ENCODE results near the gene MDFI.

DNA sequence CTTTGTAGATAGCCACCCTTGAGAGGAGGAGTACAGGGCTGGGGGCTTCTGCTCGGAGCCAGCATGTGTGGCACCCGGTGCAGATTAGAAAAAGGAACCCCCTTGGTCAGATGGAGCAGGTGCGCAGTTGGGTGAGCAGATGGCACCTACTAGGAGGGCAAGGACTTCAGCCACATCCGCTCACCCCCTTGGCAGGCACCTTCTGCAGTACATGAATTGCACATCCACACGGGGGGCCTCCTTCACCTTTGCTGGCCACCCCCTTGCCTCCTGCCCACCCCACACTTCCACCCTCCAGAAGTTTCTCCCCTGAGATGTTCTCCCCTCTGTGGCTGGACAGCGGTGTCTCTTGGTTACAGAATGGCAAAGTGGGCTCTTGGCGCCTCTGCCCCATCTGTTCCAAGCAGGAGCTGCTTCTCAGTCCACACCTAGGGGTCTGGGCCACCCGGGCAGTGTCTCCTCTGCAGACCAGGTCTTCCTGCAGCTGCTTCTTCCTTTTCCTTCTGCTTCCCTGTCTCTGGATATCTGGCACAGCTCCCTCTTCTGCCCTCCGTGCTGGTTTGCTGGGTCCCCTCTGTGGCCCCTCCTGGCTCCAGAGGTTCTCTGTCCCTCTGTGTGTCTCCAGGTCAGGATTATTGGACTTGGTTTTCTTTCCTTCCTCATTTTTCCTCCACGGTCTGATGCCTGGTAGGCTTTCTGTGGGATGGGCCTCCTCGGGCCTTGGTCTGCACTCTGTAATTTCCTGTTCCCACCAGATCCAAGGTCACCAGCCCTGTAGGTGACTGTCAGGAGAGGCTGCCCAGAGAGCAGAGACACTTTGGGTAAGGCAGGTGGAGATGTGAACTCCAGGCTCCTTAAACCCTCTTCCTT is 4.1 kb downstream of the MDFI start:
- TF ChIP-seq POLR2A (IDR thresholded peaks at IDR 0.05) = no peak
- TF ChIP-seq, protein P1, sequence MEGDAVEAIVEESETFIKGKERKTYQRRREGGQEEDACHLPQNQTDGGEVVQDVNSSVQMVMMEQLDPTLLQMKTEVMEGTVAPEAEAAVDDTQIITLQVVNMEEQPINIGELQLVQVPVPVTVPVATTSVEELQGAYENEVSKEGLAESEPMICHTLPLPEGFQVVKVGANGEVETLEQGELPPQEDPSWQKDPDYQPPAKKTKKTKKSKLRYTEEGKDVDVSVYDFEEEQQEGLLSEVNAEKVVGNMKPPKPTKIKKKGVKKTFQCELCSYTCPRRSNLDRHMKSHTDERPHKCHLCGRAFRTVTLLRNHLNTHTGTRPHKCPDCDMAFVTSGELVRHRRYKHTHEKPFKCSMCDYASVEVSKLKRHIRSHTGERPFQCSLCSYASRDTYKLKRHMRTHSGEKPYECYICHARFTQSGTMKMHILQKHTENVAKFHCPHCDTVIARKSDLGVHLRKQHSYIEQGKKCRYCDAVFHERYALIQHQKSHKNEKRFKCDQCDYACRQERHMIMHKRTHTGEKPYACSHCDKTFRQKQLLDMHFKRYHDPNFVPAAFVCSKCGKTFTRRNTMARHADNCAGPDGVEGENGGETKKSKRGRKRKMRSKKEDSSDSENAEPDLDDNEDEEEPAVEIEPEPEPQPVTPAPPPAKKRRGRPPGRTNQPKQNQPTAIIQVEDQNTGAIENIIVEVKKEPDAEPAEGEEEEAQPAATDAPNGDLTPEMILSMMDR (IDR thresholded peaks at IDR 0.05) = no peak

Data from testis (tissue), 2 donors.